ENCODE data around the gene ZBTB8OS.

GRCh38 chr1:32635508-32636277, 14.7 kb downstream of the ZBTB8OS start:
- TF ChIP-seq POLR2A (IDR thresholded peaks at IDR 0.05; ENCODE audit: low read length) (no peak), GATA1 (IDR thresholded peaks at IDR 0.05; ENCODE audit: low read depth, low read length) (no peak)
